Panc1 (cell line): ENCODE data around the gene TIMM29. TPM values are rescaled to one million over a fixed set of nuclear protein-coding genes. Genes with fewer than 3 reads are reported as not detected.

ENCODE experiments used
- ATAC-seq: fragments of 200-7000 bp; cut with Tn5 transposase; 2 replicates; pipeline ENCODE4 v1.9.1; 2020; ENCODE audit warnings: mild to moderate bottlenecking, moderate library complexity
- BruUV-seq: library from RNA; stranded (reverse); fragments of 400-500 nt; replicated peaks from 2 replicates; lab custom pipeline; 2021; lab: Mats Ljungman, UMichigan
- CTCF ChIA-PET: fragments of 300-600 bp; sonication (Branson Sonifier 250); formaldehyde crosslinking; loops from one replicate; lab custom pipeline; 2022; ENCODE audit warnings: antibody characterized with exemption; lab: Charles Lee
- POLR2A ChIA-PET: fragments of 300-600 bp; sonication (Branson Sonifier 250); formaldehyde crosslinking; loops from one replicate; lab custom pipeline; 2022; ENCODE audit warnings: antibody characterized with exemption; lab: Charles Lee
- DNase-seq: peaks from one replicate; pipeline ENCODE4 v3.0.0-alpha.2; 2010; ENCODE audit warnings: low read depth, low spot score
- H3K27ac ChIP-seq: 2 replicates; pipeline ENCODE4 v1.5.1; 2011; ENCODE audit warnings: mild to moderate bottlenecking, low read length, inconsistent platforms
- H3K27me3 ChIP-seq: fragments of 200-500 bp; sonication (Bioruptor generic); 2 replicates; pipeline ENCODE4 v1.6.0; 2014; ENCODE audit warnings: low read length, inconsistent platforms; ENCODE audit not compliant: control insufficient read depth, insufficient read depth
- H3K36me3 ChIP-seq: fragments of 200-500 bp; sonication (Bioruptor generic); 2 replicates; pipeline ENCODE4 v1.5.1; 2014; ENCODE audit warnings: inconsistent platforms, mild to moderate bottlenecking, low read length, moderate library complexity; ENCODE audit not compliant: control insufficient read depth, insufficient read depth
- H3K4me1 ChIP-seq: 2 replicates; pipeline ENCODE4 v1.5.1; 2011; ENCODE audit warnings: inconsistent platforms, mild to moderate bottlenecking, low read length, moderate library complexity; ENCODE audit not compliant: control insufficient read depth, insufficient read depth
- H3K4me3 ChIP-seq, 2 experiments: 2 replicates each; pipeline ENCODE4 v1.5.1; 2011 to 2012; ENCODE audit warnings: low read depth in 2 of 2, low read length in 2 of 2, mild to moderate bottlenecking in 2 of 2, inconsistent platforms in 1 of 2, moderate library complexity in 1 of 2
- H3K9me3 ChIP-seq: fragments of 200-500 bp; sonication (Bioruptor generic); 2 replicates; pipeline ENCODE4 v1.5.1; 2014; ENCODE audit warnings: low read depth, mild to moderate bottlenecking, inconsistent platforms, low read length, moderate library complexity; ENCODE audit not compliant: control insufficient read depth, insufficient read depth
- CTCF ChIP-seq: fragments of 450-650 bp; IDR thresholded peaks from 2 replicates; pipeline ENCODE4 v1.5.1; 2017; ENCODE audit warnings: mild to moderate bottlenecking
- POLR2AphosphoS5 ChIP-seq: IDR thresholded peaks from 2 replicates; pipeline ENCODE4 v1.6.1; 2012; ENCODE audit warnings: mild to moderate bottlenecking, low read depth, low read length, moderate library complexity
- SIN3A ChIP-seq: IDR thresholded peaks from 2 replicates; pipeline ENCODE4 v1.6.1; 2012; ENCODE audit warnings: low read depth, mild to moderate bottlenecking, low read length, moderate library complexity, borderline replicate concordance; ENCODE audit not compliant: insufficient read depth
- TCF7L2 ChIP-seq: IDR thresholded peaks from 2 replicates; pipeline ENCODE4 v1.6.1; 2011; ENCODE audit warnings: mild to moderate bottlenecking, low read depth, low read length, inconsistent platforms
- in situ Hi-C: cut with HindIII; loops from 2 replicates; pipeline ENCODE4 v1.10.0; 2016; ENCODE audit warnings: low sequenced_read_pairs, low pct_unique_long_range_greater_than_20kb
- intact Hi-C: fragments of 100-400 bp; cut with micrococcal nuclease; formaldehyde crosslinking; loops from one replicate; pipeline ENCODE4 v1.10.0; 2022; ENCODE audit not compliant: unreplicated experiment
- total RNA-seq: library from RNA; stranded (reverse); gene quantifications from one replicate; pipeline ENCODE4 v1.2.1, GENCODE V29; 2021; ENCODE audit not compliant: unreplicated experiment
- TF ChIP-seq, protein P1 (sequence below), 2 experiments: IDR thresholded peaks; 2 replicates each; pipeline ENCODE4 v1.6.1; 2011 to 2012; ENCODE audit warnings: low read depth in 2 of 2, control low read depth in 1 of 2, low read length in 1 of 2, mild to moderate bottlenecking in 1 of 2, moderate library complexity in 1 of 2; ENCODE audit not compliant: insufficient read depth in 1 of 2

TIMM29 gene
- total RNA-seq, 1 experiment from 2014 or later: 16.5 TPM

- H3K36me3 ChIP-seq: no peaks in the 10 kb centered on the region
- H3K9me3 ChIP-seq: no peaks in the 10 kb centered on the region
- CTCF ChIA-PET: no interaction called here
- ATAC-seq (no peak), DNase-seq (no peak)
- H3K4me3 ChIP-seq: no peak overlapping the region
- POLR2A ChIA-PET: no interaction called here
- BruUV-seq: no TSS peak
- H3K27ac ChIP-seq: no peak overlapping the region
- peaks cover 1% of the 10 kb centered on the region; the same call in 1 of the 2 replicates for H3K4me1 ChIP-seq
- intact Hi-C loops (no loop called here), in situ Hi-C loops (no loop called here)
- TF ChIP-seq, protein P1, sequence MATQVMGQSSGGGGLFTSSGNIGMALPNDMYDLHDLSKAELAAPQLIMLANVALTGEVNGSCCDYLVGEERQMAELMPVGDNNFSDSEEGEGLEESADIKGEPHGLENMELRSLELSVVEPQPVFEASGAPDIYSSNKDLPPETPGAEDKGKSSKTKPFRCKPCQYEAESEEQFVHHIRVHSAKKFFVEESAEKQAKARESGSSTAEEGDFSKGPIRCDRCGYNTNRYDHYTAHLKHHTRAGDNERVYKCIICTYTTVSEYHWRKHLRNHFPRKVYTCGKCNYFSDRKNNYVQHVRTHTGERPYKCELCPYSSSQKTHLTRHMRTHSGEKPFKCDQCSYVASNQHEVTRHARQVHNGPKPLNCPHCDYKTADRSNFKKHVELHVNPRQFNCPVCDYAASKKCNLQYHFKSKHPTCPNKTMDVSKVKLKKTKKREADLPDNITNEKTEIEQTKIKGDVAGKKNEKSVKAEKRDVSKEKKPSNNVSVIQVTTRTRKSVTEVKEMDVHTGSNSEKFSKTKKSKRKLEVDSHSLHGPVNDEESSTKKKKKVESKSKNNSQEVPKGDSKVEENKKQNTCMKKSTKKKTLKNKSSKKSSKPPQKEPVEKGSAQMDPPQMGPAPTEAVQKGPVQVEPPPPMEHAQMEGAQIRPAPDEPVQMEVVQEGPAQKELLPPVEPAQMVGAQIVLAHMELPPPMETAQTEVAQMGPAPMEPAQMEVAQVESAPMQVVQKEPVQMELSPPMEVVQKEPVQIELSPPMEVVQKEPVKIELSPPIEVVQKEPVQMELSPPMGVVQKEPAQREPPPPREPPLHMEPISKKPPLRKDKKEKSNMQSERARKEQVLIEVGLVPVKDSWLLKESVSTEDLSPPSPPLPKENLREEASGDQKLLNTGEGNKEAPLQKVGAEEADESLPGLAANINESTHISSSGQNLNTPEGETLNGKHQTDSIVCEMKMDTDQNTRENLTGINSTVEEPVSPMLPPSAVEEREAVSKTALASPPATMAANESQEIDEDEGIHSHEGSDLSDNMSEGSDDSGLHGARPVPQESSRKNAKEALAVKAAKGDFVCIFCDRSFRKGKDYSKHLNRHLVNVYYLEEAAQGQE (IDR thresholded peaks at IDR 0.05; ENCODE audit: insufficient read depth in 1 of 2, low read depth in 2 of 2, low read length in 1 of 2): no peak
- no peak for TF ChIP-seq CTCF
- no peak for TF ChIP-seq POLR2AphosphoS5
- no peak for TF ChIP-seq TCF7L2
- TF ChIP-seq SIN3A: no peak
- no peaks in the 10 kb centered on the region for H3K27me3 ChIP-seq
Observed at GRCh38 chr19:10891405-10892086, 37.1 kb upstream of the TIMM29 start.

DNA sequence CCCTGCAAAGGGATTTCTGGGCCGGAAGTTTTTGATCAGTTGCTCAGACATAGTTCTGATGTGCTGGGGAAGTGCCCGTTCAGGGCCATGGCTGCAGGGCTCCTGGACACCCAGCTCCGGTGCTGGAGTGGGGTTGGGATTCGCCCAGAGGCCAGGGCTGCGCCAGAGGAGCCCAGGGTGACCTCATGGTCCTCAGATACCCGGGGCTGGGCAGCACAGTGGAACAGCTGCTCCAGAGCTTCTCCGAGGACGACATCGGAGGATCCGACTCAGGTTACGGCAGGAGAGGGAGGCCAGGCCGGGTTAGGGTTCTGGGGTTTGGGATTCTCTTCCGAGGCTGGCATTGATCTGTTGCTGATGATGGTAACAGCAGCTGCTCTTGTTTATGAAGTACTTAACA lies 36.4 kb upstream of the TIMM29 start:
- ChIA-PET POLR2A (no interaction called here), CTCF (no interaction called here)
- Histone ChIP-seq H3K27ac (no peak overlapping the region), H3K4me3 (no peak overlapping the region), H3K4me1 (peaks cover 8% of the 10 kb centered on the region), H3K9me3 (no peaks in the 10 kb centered on the region), H3K36me3 (no peaks in the 10 kb centered on the region), H3K27me3 (no peaks in the 10 kb centered on the region)
- TF ChIP-seq SIN3A: no peak
- no peak for TF ChIP-seq POLR2AphosphoS5
- no peak for TF ChIP-seq TCF7L2
- TF ChIP-seq CTCF: no peak
- TF ChIP-seq, protein P1 (IDR thresholded peaks at IDR 0.05; ENCODE audit: insufficient read depth in 1 of 2, low read depth in 2 of 2, low read length in 1 of 2): no peak
- ATAC-seq: no peak
- in situ Hi-C loops (no loop called here), intact Hi-C loops (no loop called here)
- no TSS peak for BruUV-seq
- no peak for DNase-seq
